ENCODE results near the gene GPR26. TPM values are rescaled to one million over a fixed set of nuclear protein-coding genes. Genes with fewer than 3 reads are reported as not detected.

GPR26 gene
- total and polyA plus RNA-seq, 2 donors (not counting 1 experiment from before 2014, with no cell fraction given): not detected

GRCh38 chr10:123635131-123635530, 31.0 kb upstream of the GPR26 start:
- Histone ChIP-seq H2AFZ (ENCODE audit: insufficient read depth, low read depth, low read length, poor library complexity, severe bottlenecking) (no peak overlapping the region), H3K27me3 (replicated peaks in 1 of 4; ENCODE audit: control extremely low read depth in 1 of 4, control insufficient read depth in 3 of 4, insufficient read depth in 4 of 4, low read length in 3 of 4) (peaks cover 0 to 4% (median 2%) of the 10 kb centered on the region in 4 experiments), H3K4me2 (replicated peaks; ENCODE audit: low read depth, low read length, poor library complexity, severe bottlenecking) (no peak overlapping the region), H3K79me2 (ENCODE audit: control insufficient read depth, insufficient read depth, low read length) (no peaks in the 10 kb centered on the region), H3K4me1 (ENCODE audit: control insufficient read depth in 2 of 2, insufficient read depth in 2 of 2, low read length in 2 of 2) (no peaks in the 10 kb centered on the region), H3K27ac (ENCODE audit: low read length in 2 of 2) (no peak overlapping the region), H4K20me1 (ENCODE audit: control insufficient read depth, insufficient read depth, low read length, poor library complexity, severe bottlenecking) (no peaks in the 10 kb centered on the region), H3K4me3 (ENCODE audit: control extremely low read depth in 1 of 5, extremely low read depth in 1 of 5, insufficient read depth in 1 of 5, low read depth in 2 of 5, low read length in 4 of 5) (no peak overlapping the region), H3K36me3 (replicated peaks in 1 of 2; ENCODE audit: control extremely low read depth in 1 of 2, control insufficient read depth in 1 of 2, extremely low read depth in 1 of 2, insufficient read depth in 2 of 2, low read length in 1 of 2) (no peaks in the 10 kb centered on the region), H3K9ac (ENCODE audit: low read length) (no peak overlapping the region), H3K9me3 (ENCODE audit: control extremely low read depth in 1 of 3, control insufficient read depth in 2 of 3, insufficient read depth in 1 of 3, low read length in 2 of 3) (peaks cover 0 to 7% (median 0%) of the 10 kb centered on the region in 3 donors)
- H3K9me3 Mint-ChIP-seq (ENCODE audit: insufficient read depth): no peaks in the 10 kb centered on the region
- TF ChIP-seq EZH2 (IDR thresholded peaks at IDR 0.05; ENCODE audit: borderline replicate concordance, insufficient read depth, low read depth, low read length, poor library complexity, severe bottlenecking) (no peak), CTCF (IDR thresholded peaks at IDR 0.05) (no peak)
- intact Hi-C loops (cut with micrococcal nuclease): no loop called here
- H3K4me1 Mint-ChIP-seq: no peaks in the 10 kb centered on the region
- ChIA-PET CTCF (no interaction called here), POLR2A (no interaction called here)
- 88% methylated on average over 5 of the region's 5 CpGs for WGBS (ENCODE audit: insufficient coverage)
- ATAC-seq (ENCODE audit: low read depth) (no peak), DNase-seq (no peak)
- H3K27me3 Mint-ChIP-seq: peaks cover 39% of the 10 kb centered on the region
- no peak overlapping the region for H3K27ac Mint-ChIP-seq
- no peak overlapping the region for H3K4me3 Mint-ChIP-seq

GRCh38 chr10:123635745-123636144, 30.4 kb upstream of the GPR26 start:
- H3K4me3 ChIP-seq (ENCODE audit: control extremely low read depth in 1 of 5, extremely low read depth in 1 of 5, insufficient read depth in 1 of 5, low read depth in 2 of 5, low read length in 4 of 5): no peak overlapping the region
- no peaks in the 10 kb centered on the region for H3K36me3 ChIP-seq (replicated peaks in 1 of 2; ENCODE audit: control extremely low read depth in 1 of 2, control insufficient read depth in 1 of 2, extremely low read depth in 1 of 2, insufficient read depth in 2 of 2, low read length in 1 of 2)
- no CpG with 5 or more reads among the region's 2 CpGs for WGBS (ENCODE audit: insufficient coverage)
- no peaks in the 10 kb centered on the region for H3K4me1 Mint-ChIP-seq
- no peaks in the 10 kb centered on the region for H4K20me1 ChIP-seq (ENCODE audit: control insufficient read depth, insufficient read depth, low read length, poor library complexity, severe bottlenecking)
- H3K9me3 ChIP-seq (ENCODE audit: control extremely low read depth in 1 of 3, control insufficient read depth in 2 of 3, insufficient read depth in 1 of 3, low read length in 2 of 3): peaks cover 0 to 7% (median 0%) of the 10 kb centered on the region in 3 donors
- peaks cover 39% of the 10 kb centered on the region for H3K27me3 Mint-ChIP-seq
- H3K27ac Mint-ChIP-seq: no peak overlapping the region
- no peaks in the 10 kb centered on the region for H3K79me2 ChIP-seq (ENCODE audit: control insufficient read depth, insufficient read depth, low read length)
- no peaks in the 10 kb centered on the region for H3K9me3 Mint-ChIP-seq (ENCODE audit: insufficient read depth)
- TF ChIP-seq EZH2 (IDR thresholded peaks at IDR 0.05; ENCODE audit: borderline replicate concordance, insufficient read depth, low read depth, low read length, poor library complexity, severe bottlenecking): no peak
- no peak for TF ChIP-seq CTCF (IDR thresholded peaks at IDR 0.05)
- ATAC-seq (ENCODE audit: low read depth) (no peak), DNase-seq (no peak)
- H3K27me3 ChIP-seq (replicated peaks in 1 of 4; ENCODE audit: control extremely low read depth in 1 of 4, control insufficient read depth in 3 of 4, insufficient read depth in 4 of 4, low read length in 3 of 4): peaks cover 0 to 4% (median 2%) of the 10 kb centered on the region in 4 experiments
- H3K4me2 ChIP-seq (replicated peaks; ENCODE audit: low read depth, low read length, poor library complexity, severe bottlenecking): no peak overlapping the region
- no peak overlapping the region for H3K9ac ChIP-seq (ENCODE audit: low read length)
- no peaks in the 10 kb centered on the region for H3K4me1 ChIP-seq (ENCODE audit: control insufficient read depth in 2 of 2, insufficient read depth in 2 of 2, low read length in 2 of 2)
- POLR2A ChIA-PET: no interaction called here
- intact Hi-C loops (cut with micrococcal nuclease): no loop called here
- no peak overlapping the region for H2AFZ ChIP-seq (ENCODE audit: insufficient read depth, low read depth, low read length, poor library complexity, severe bottlenecking)
- H3K27ac ChIP-seq (ENCODE audit: low read length in 2 of 2): no peak overlapping the region
- CTCF ChIA-PET: no interaction called here
- no peak overlapping the region for H3K4me3 Mint-ChIP-seq

All from B cell (primary cell).